Neuronal stem cell (in vitro differentiated cells): Measurements from ENCODE around the gene YAF2.
"Not testable (repeated sequence)": the region's sequence is repeated elsewhere in the genome, so short reads cannot be mapped to it uniquely, and the experiment has no call there.

ENCODE experiments used
- DNase-seq: peaks from one replicate; pipeline ENCODE4 v3.0.0-alpha.2; 2013; ENCODE audit warnings: low spot score
- H2AFZ ChIP-seq: one replicate; pipeline ENCODE4 v1.6.1; 2013; ENCODE audit warnings: mild to moderate bottlenecking, low read length, inconsistent platforms
- H2AK5ac ChIP-seq: 2 replicates; pipeline ENCODE4 v1.6.1; 2013; ENCODE audit warnings: low read depth, mild to moderate bottlenecking, inconsistent platforms, low read length, moderate library complexity, mixed read lengths
- H2BK120ac ChIP-seq: 2 replicates; pipeline ENCODE4 v1.6.1; 2013; ENCODE audit warnings: low read depth, mild to moderate bottlenecking, inconsistent platforms, low read length, moderate library complexity, mixed read lengths
- H2BK12ac ChIP-seq: one replicate; pipeline ENCODE4 v1.6.1; 2013; ENCODE audit warnings: low read length, inconsistent platforms
- H2BK15ac ChIP-seq: 2 replicates; pipeline ENCODE4 v1.6.1; 2013; ENCODE audit warnings: mild to moderate bottlenecking, low read length, inconsistent platforms, mixed read lengths
- H2BK5ac ChIP-seq: one replicate; pipeline ENCODE4 v1.6.1; 2013; ENCODE audit warnings: inconsistent platforms, mild to moderate bottlenecking, low read length, moderate library complexity
- H3K14ac ChIP-seq: one replicate; pipeline ENCODE4 v1.6.1; 2013; ENCODE audit warnings: low read length, inconsistent platforms
- H3K18ac ChIP-seq: 2 replicates; pipeline ENCODE4 v1.6.1; 2013; ENCODE audit warnings: low read length, inconsistent platforms
- H3K23ac ChIP-seq: 2 replicates; pipeline ENCODE4 v1.6.1; 2013; ENCODE audit warnings: low read depth, mild to moderate bottlenecking, mixed read lengths, low read length, inconsistent platforms; ENCODE audit not compliant: poor library complexity
- H3K27ac ChIP-seq: replicated peaks from 3 replicates; pipeline ENCODE4 v1.5.1; 2013; ENCODE audit warnings: low read length, inconsistent platforms
- H3K27me3 ChIP-seq, 3 experiments: 2 replicates each; pipeline ENCODE4 v1.6.1; 2013; ENCODE audit warnings: low read length in 3 of 3, mild to moderate bottlenecking in 2 of 3, inconsistent platforms in 1 of 3, low read depth in 1 of 3, mixed read lengths in 1 of 3, moderate library complexity in 1 of 3; ENCODE audit not compliant: control insufficient read depth in 3 of 3, insufficient read depth in 3 of 3
- H3K36me3 ChIP-seq, 2 donors: replicated peaks in 1 of 2; 2 replicates each; pipeline ENCODE4 v1.6.1; 2013; ENCODE audit warnings: low read length in 2 of 2; ENCODE audit not compliant: control insufficient read depth in 2 of 2, insufficient read depth in 2 of 2
- H3K4ac ChIP-seq: 2 replicates; pipeline ENCODE4 v1.6.1; 2013; ENCODE audit warnings: inconsistent platforms, mild to moderate bottlenecking, low read length, moderate library complexity
- H3K4me1 ChIP-seq, 2 donors: 1 replicate in 1 of 2; 2 replicates in 1 of 2; pipeline ENCODE4 v1.6.1; 2013; ENCODE audit warnings: low read length in 2 of 2, low read depth in 1 of 2; ENCODE audit not compliant: control insufficient read depth in 2 of 2, insufficient read depth in 1 of 2
- H3K4me2 ChIP-seq: one replicate; pipeline ENCODE4 v1.6.1; 2013; ENCODE audit warnings: mild to moderate bottlenecking, low read length, inconsistent platforms; ENCODE audit not compliant: insufficient read depth, poor library complexity, severe bottlenecking
- H3K4me3 ChIP-seq, 2 donors: 2 replicates each; pipeline ENCODE4 v1.5.1; 2013; ENCODE audit warnings: low read length in 2 of 2, mild to moderate bottlenecking in 2 of 2, inconsistent platforms in 1 of 2, moderate library complexity in 1 of 2
- H3K79me1 ChIP-seq: one replicate; pipeline ENCODE4 v1.6.1; 2013; ENCODE audit warnings: low read depth, mild to moderate bottlenecking, inconsistent platforms, low read length, moderate library complexity
- H3K9ac ChIP-seq: one replicate; pipeline ENCODE4 v1.6.1; 2013; ENCODE audit warnings: mild to moderate bottlenecking, low read depth, low read length, inconsistent platforms; ENCODE audit not compliant: poor library complexity
- H3K9me3 ChIP-seq, 2 donors: replicated peaks in 1 of 2; 2 replicates each; pipeline versions ENCODE3 to v1.6.1; 2013; ENCODE audit warnings: low read length in 2 of 2, mild to moderate bottlenecking in 2 of 2, inconsistent platforms in 1 of 2, low read depth in 1 of 2, mixed read lengths in 1 of 2, moderate library complexity in 1 of 2; ENCODE audit not compliant: control insufficient read depth in 2 of 2, insufficient read depth in 1 of 2
- H4K8ac ChIP-seq: one replicate; pipeline ENCODE4 v1.6.1; 2013; ENCODE audit warnings: low read depth, mild to moderate bottlenecking, inconsistent platforms, low read length, moderate library complexity
- H4K91ac ChIP-seq: one replicate; pipeline ENCODE4 v1.6.1; 2013; ENCODE audit warnings: low read length, low read depth, mild to moderate bottlenecking, inconsistent platforms; ENCODE audit not compliant: poor library complexity
- WGBS, 2 donors: extraction: QIAGEN DNeasy Blood & Tissue Kit; methylation state at CpG; one replicate each; pipeline ENCODE4 v1.1.7; 2013; ENCODE audit warnings: missing lambda C conversion rate in 2 of 2, mixed read lengths in 1 of 2; ENCODE audit not compliant: insufficient read length in 2 of 2, insufficient replicate concordance in 1 of 2; ENCODE audit errors: extremely low coverage in 2 of 2; 5-methylcytosine and 5-hydroxymethylcytosine counted together

Gene YAF2

DNA sequence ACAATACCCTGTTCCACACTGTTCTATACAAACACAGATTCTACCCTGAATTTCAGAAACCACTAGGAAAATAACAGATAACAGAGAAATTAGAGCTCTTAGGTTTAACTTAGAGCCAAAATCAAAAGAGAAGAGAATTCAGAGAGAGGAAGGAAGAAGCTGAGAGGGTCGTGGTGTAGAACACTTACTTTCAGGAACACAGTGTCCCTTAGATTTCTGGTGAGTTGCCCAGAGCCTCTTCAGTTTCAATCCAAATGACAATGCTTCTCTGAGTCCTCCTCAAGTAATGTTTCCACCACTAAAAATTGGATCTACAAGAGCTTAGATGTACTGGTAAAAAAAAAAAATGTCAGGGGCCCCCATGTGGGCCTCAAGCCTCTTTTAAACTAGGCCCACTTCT is 2.6 kb downstream of the YAF2 start:
- H3K4me3 ChIP-seq = no peak overlapping the region
- no peak overlapping the region for H3K9ac ChIP-seq
- H4K91ac ChIP-seq = no peak overlapping the region
- H3K9me3 ChIP-seq = no peaks in the 10 kb centered on the region
- no peak overlapping the region for H2BK5ac ChIP-seq
- no peak overlapping the region for H2AK5ac ChIP-seq
- no peak overlapping the region for H4K8ac ChIP-seq
- H3K36me3 ChIP-seq = peaks cover 0 to 43% of the 10 kb centered on the region in 2 donors
- H3K4me1 ChIP-seq = peaks cover 0 to 5% of the 10 kb centered on the region in 2 donors
- no peaks in the 10 kb centered on the region for H3K27me3 ChIP-seq
- no peak overlapping the region for H3K23ac ChIP-seq
- H2AFZ ChIP-seq = no peak overlapping the region
- H3K4ac ChIP-seq = no peak overlapping the region
- no CpG with 5 or more reads among the region's 1 CpG for WGBS, 2 donors
- no peak overlapping the region for H3K14ac ChIP-seq
- H2BK120ac ChIP-seq = no peak overlapping the region
- no peak overlapping the region for H3K27ac ChIP-seq
- H2BK12ac ChIP-seq = no peak overlapping the region
- H3K4me2 ChIP-seq = no peak overlapping the region
- no peak for DNase-seq
- no peak overlapping the region for H3K18ac ChIP-seq
- H2BK15ac ChIP-seq = no peak overlapping the region
- H3K79me1 ChIP-seq = peaks cover 5% of the 10 kb centered on the region

DNA sequence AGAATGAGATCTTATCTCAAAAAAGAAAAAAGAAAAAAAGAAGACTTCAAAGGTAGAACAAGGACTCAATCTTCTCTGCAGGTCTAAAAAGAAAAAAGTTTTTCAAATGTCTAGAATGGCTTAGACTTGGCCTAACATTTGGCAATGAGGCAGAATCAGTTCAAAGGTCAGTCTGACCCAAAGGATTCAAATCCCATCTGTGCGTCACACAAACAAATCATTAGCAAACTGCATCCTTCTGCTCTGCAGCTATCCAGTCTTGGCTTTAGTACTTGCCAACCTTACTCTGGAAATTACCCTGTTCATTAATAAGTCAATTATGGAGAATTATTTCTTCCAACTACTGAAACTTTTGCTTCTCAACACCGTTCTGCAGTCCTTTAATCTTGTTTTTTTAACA is 3.1 kb downstream of the YAF2 start:
- Histone ChIP-seq H2BK5ac (no peak overlapping the region), H3K36me3 (peaks cover 0 to 45% of the 10 kb centered on the region in 2 donors), H2AFZ (no peak overlapping the region), H3K23ac (no peak overlapping the region), H2BK12ac (no peak overlapping the region), H3K4me2 (no peak overlapping the region), H4K91ac (no peak overlapping the region), H2BK15ac (no peak overlapping the region), H3K4me3 (no peak overlapping the region), H3K27ac (no peak overlapping the region), H3K79me1 (peaks cover 5% of the 10 kb centered on the region), H3K9me3 (no peaks in the 10 kb centered on the region), H3K4ac (no peak overlapping the region), H3K18ac (no peak overlapping the region), H2BK120ac (no peak overlapping the region), H3K4me1 (peaks cover 0 to 5% of the 10 kb centered on the region in 2 donors), H3K14ac (no peak overlapping the region), H2AK5ac (no peak overlapping the region), H3K9ac (no peak overlapping the region), H3K27me3 (no peaks in the 10 kb centered on the region), H4K8ac (no peak overlapping the region)
- WGBS, 2 donors = no CpG with 5 or more reads among the region's 2 CpGs
- DNase-seq = no peak

DNA sequence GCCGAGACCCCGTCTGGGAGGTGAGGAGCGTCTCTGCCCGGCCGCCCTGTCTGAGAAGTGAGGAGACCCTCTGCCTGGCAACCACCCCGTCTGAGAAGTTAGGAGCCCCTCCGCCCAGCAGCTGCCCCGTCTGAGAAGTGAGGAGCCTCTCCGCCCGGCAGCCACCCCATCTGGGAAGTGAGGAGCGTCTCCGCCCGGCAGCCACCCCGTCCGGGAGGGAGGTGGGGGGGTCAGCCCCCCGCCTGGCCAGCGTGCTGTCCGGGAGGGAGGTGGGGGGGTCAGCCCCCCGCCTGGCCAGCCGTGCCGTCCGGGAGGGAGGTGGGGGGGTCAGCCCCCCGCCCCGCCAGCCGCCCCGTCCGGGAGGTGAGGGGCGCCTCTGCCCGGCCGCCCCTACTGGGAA is 10.5 kb downstream of the YAF2 start:
- H3K4me3 ChIP-seq, H2BK120ac ChIP-seq, H2AK5ac ChIP-seq, H2BK12ac ChIP-seq, H3K23ac ChIP-seq, H3K4ac ChIP-seq, H3K14ac ChIP-seq, H3K27ac ChIP-seq, H4K91ac ChIP-seq, H2BK15ac ChIP-seq, H3K4me2 ChIP-seq, H3K79me1 ChIP-seq, H3K4me1 ChIP-seq, H3K9ac ChIP-seq, H4K8ac ChIP-seq, H2BK5ac ChIP-seq, H2AFZ ChIP-seq, DNase-seq, H3K18ac ChIP-seq, H3K27me3 ChIP-seq: not testable (repeated sequence)
- peaks cover 0 to 22% of the 10 kb centered on the region in 2 donors for H3K9me3 ChIP-seq
- peaks cover 0 to 29% of the 10 kb centered on the region in 2 donors for H3K36me3 ChIP-seq
- WGBS, 2 donors = no CpG with 5 or more reads among the region's 30 CpGs

DNA sequence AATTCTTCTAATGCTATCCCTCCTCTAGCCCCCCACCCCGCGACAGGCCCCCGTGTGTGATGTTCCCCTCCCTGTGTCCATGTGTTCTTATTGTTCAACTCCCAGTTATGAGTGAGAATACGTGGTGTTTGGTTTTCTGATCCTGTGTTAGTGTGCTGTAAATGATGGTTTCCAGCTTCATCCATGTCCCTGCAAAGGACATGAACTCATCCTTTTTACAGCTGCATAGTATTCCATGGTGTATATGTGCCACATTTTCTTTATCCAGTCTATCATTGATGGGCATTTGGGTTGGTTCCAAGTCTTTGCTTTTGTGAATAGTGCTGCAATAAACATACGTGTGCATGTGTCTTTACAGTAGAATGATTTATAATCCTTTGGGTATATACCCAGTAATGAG is 13.5 kb downstream of the YAF2 start:
- H3K4ac ChIP-seq, H3K27ac ChIP-seq, H2BK120ac ChIP-seq, H2BK15ac ChIP-seq, H3K4me1 ChIP-seq, H3K4me3 ChIP-seq, H3K9ac ChIP-seq, H2AFZ ChIP-seq, H2BK12ac ChIP-seq, DNase-seq, H2BK5ac ChIP-seq, H3K18ac ChIP-seq, H2AK5ac ChIP-seq, H3K79me1 ChIP-seq, H3K14ac ChIP-seq, H3K27me3 ChIP-seq, H3K4me2 ChIP-seq, H4K8ac ChIP-seq, H3K36me3 ChIP-seq, H4K91ac ChIP-seq, H3K23ac ChIP-seq: not testable (repeated sequence)
- no CpG with 5 or more reads among the region's 5 CpGs for WGBS, 2 donors
- peaks cover 0 to 18% of the 10 kb centered on the region in 2 donors for H3K9me3 ChIP-seq
